GM19468 (cell line): ENCODE results near the gene KHSRP.
"Not testable (repeated sequence)": the region's sequence is repeated elsewhere in the genome, so short reads cannot be mapped to it uniquely, and the experiment has no call there.

Experiments
- ATAC-seq: cut with Tn5 transposase; IDR thresholded peaks from one replicate; pipeline ENCODE4 v1.9.1; 2021; ENCODE audit warnings: mild to moderate bottlenecking, moderate library complexity, moderate number of reproducible peaks; ENCODE audit not compliant: unreplicated experiment; ENCODE audit errors: extremely low read depth

KHSRP gene

DNA sequence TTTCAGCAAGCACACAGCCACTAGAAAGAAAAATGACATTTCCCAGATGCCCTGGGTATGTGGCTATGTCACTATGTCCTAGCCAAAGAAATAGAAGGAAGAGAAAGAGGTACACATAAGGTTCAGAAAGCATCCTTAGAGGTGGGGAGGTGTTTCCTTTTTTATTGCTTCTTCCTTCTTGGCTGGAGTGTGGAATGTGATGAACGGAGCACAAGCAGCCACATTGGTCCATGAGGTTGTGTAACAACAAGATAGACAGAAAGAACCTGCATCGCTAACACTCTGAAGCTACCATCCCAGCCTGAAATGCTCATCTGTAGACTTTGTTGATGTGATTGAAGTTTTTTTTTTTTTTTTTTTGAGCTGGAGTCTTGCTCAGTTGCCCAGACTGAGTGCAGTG, 28.3 kb upstream of the KHSRP start:
- ATAC-seq = no peak

DNA sequence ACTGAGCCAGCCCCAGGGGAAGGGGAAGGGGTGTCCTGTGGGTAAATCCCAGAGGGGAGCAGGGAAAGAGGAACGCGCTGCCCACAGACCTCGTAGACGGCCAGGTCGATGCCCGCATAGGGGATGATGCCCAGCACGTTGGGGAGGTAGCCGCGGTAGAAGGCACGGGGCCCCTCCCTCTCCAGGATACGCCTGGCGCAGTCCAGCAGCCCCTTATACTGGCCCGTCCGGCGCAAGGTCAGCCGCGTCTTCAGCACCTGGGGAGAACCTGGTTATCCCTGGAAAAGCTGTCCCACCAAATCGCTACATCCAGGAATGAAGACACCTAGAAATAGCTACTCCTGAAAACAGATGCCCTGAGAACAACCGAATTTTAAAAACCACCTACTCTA, 27.6 kb upstream of the KHSRP start:
- no peak for ATAC-seq

DNA sequence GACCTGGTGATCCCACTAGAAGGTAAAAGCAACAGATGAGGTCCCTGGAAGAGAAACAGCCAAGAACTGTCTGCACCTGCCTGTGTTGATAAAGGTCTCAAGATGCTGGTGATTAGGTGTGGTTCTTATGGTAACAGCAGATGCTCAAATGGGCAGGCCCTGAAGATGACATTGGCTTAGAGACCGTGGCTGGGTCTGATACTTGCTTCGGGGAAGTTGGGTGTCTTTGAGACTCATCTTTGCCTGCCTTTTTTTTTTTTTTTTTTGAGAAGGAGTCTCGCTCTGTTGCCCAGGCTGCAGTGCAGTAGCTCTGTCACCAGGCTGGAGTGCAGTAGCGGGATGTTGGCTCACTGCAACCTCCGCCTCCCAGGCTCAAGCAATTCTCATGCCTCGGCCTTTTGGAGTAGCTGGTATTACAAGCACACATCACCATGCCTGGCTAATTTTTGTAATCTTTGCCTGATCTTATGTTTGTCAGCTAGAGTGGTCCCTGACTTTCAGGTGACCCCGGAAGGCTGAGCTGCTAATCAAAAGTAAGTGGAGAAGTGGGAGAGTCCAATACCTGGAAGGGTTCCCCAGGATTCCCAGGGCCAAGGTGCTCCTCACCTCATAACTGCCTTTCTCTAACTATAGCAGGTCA, 27.1 kb upstream of the KHSRP start:
- ATAC-seq = no peak

DNA sequence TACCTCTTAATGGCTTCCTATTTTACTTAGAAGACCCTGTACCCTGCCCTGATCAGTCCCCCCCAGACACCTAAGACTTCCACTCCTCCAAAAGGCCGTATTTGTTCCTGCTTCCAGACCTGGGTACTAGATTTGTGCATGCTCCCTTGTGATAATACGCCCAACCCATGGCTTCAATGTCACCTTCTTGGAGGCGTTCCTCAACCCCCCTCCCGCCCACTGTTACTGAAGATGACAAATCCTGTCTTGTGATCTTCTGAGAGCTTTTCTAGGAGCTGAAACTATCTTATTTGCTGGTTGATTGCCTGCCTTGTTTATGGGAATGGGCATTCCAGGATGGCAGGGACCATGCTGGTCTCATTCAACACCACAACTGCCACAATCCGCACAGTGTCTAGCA, 25.6 kb upstream of the KHSRP start:
- ATAC-seq = no peak

DNA sequence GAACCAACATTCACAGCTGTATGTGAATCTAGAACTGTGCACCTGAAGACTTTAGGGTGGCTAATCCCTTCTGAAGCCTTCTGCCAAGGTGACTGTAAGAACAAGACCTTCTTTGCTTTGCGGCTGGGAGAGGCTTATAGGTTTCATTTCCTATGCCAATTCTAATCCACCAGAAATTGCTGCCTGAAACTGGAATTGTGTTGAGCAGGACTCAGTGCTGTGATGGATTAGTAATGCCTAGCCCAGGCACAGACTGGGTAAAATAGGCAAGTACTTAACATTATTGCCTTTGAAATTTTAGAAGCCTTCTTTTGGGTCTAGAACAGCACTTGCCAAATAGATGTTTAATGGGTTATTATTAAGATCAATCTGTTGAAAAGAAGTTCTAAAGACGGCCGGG, 23.4 kb upstream of the KHSRP start:
- no peak for ATAC-seq

DNA sequence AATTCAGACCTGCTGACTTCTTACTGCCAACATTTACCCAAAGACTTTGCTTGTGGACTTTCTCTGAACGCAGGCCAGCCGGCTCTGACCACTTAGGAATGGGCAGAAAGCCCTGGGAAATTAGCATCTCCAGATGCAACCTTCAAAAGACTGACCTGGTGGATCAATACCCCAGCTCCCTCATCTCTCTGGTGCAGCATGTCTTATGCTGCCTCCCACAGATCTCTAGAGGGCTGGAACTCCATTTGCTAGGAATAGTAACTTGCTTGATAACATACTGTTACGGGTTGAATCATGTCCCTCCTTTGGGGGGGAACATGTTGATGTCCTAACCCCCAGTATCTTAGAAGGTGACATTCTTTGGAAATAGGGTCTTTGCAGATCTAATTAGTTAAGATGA, 21.8 kb upstream of the KHSRP start:
- ATAC-seq = no peak

DNA sequence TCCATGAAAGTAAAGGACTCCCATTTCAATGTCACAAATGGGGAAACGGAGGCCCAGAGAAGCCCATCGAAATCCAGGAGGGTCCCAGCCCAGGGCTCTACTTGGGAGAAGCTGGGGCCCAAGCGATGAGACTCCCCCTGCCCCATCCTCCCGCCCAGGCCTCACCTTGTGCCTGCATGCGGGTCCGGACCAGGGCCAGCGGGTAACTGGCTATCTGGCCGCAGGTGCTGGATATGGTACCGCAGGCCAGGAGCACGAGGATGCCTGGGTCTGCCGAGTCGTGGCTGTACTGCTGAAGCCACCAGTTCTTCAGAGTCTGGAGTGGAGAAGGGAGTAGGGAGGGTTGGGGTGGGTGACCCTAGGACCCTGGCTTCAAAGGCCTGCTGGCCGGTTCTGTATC, 19.4 kb upstream of the KHSRP start:
- no peak for ATAC-seq

DNA sequence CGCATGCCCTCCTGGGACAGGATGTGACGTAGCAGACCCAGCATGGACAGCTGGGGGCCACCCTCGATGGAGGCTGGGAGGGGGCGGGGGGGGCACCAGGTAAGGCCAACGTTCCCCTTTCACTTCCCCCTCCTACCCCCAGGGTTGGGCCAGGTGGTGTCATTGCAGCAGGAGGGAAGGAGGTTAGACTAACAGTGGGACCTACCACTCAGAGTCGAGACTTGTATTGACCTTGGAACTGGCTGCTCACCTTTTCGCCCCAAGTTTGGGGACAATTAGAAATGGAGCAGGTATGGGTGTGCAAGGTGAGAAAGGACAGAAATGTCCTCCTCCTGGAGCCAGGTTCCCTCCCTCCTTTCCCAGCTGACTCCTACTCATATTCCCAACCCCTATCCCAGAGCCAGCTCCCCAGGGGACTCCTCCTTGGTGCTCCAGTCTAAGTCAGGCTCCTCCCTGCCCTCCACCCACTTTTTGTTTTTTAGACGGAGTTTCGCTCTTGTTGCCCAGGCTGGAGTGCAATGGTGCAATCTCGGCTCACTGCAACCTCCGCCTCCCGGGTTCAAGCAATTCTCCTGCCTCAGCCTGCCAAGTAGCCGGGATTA, 17.6 kb upstream of the KHSRP start:
- no peak for ATAC-seq

DNA sequence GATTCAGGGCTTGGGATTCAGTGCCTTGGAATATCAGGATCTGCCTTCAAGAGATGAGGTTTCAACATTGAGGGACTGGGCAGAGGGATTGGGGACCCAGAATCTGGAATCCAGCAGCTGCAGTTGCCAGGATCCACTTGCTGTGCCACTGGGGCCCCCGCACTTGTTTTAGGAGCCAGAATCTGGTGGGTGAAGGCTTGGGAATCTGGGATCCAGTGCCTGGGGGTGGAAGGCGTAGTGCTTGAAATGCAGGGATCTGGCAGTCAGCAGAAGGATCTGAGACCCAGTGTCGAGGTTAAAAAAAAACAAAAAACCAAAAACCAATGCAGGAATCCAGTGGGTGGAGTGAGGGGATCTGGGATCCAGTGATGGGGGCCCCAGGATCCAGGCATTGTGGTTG, 16.3 kb upstream of the KHSRP start:
- ATAC-seq = no peak

DNA sequence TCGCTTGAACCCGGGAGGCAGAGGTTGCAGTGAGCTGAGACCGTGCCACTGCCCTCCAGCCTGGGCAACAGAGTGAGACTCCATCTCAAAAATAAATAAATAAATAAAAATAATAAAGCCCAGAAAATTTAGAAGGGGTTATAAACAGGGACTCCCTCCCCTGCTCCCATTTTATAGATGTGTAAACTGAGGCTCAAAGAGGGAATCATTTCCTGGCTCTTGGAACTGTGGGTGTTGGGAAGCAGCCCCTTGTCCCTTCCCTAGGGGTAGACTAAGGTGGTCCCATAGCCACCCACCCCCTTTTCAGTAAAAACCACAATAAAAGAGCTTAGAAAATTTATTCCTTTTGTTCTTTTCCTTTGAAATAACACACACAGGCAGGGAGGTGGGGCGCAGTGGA, 15.1 kb upstream of the KHSRP start:
- no peak for ATAC-seq

DNA sequence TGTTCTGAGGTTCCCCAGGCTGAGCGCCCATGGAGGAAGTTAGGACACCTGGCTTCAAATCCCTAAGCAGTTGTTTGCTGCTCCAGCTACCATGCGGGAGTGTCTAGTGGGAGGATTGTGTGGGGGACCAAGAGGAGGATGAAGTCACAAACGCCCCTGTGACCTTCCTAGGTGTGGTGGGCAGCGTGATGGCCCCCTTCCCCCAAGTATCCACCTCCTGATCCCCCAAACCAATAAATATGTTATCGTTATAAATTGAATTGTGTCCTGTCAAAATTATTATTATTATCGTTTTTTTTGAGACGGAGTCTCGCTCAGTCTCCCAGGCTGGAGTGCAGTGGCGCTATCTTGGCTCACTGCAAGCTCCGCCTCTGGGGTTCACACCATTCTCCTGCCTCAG, 9.1 kb upstream of the KHSRP start, which contains the start of gene SLC25A41:
Gene SLC25A41, minus strand, starts transcription at position 101 of the 400 bp plus-strand sequence. Its CDS starts 70 bp downstream, at position 31.
- ATAC-seq = no peak

DNA sequence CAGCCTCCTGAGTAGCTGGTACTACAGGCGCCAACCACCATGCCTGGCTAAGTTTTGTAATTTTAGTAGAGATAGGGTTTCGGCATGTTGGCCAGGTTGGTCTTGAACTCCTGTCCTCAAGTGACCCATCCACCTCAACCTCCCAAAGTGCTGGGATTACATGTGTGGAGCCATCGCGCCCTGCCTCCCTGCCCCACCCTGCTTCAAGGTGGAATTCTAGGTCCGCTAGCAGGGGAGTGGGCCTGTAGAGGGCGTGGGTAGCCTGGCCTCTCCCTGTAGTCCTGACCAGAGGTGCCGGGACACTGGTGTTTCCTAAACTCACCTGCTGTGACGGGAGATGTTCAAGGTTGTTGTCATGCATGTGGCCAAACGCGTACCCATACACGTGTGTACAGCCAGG, 8.6 kb upstream of the KHSRP start:
- no peak for ATAC-seq

DNA sequence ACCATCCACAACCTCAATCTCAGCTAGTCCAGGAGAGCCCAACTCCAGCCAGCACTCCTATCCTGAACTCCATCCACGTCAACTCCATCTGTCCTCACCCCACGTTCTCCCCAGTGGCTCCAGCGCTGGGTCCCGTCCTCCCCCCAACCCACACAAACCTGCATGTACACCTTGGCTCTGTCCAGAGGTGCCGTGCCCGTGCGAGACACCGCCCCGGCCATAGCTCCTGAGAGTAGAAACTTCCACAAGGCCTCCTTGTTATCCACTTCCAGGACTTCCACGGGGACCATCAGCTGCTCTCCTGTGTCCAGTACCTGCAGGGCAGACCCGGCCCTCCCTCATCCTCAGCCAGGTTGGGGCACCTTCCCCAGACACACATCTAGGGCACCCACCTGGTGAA, 7.3 kb upstream of the KHSRP start:
- no peak for ATAC-seq

DNA sequence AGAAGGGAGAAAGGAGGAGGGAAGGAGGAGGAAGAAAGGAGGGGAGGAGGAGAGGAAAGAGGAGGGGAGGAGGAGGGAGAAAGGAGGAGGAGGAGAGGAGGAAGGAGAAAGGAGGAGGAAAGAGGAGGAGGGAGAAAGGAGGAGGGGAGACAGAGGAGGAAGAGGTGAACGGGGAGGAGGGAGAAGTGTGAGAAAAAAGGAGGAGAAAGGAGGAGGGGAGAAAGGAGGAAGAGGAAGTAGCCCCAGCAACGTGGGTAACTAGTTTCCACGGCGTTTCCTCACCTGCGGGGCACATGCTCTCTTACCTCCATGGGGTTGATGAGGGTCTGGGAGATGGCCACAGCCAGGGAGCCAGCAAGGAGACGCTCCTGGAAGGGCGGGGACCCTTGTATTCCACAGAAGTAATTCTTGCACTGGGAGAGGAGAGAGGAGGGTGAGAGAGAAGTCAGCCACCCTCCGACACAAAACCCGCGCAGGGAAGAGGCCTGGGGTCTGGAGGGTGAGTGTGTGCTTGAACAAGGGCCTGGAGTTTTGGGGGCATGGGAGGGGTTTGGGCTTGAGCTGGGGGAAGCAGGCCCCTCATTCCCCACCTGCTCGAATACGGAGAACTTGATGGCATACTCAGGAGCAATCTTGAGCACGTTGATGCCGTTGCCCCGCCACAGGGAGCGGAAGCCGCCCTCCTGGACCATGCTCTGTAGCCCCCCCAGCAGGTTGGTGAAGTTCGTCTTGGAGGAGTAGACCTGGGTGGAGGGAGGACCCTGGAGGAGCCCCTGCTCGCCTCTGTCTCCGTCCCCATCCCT, 5.0 kb upstream of the KHSRP start:
- ATAC-seq = no peak

DNA sequence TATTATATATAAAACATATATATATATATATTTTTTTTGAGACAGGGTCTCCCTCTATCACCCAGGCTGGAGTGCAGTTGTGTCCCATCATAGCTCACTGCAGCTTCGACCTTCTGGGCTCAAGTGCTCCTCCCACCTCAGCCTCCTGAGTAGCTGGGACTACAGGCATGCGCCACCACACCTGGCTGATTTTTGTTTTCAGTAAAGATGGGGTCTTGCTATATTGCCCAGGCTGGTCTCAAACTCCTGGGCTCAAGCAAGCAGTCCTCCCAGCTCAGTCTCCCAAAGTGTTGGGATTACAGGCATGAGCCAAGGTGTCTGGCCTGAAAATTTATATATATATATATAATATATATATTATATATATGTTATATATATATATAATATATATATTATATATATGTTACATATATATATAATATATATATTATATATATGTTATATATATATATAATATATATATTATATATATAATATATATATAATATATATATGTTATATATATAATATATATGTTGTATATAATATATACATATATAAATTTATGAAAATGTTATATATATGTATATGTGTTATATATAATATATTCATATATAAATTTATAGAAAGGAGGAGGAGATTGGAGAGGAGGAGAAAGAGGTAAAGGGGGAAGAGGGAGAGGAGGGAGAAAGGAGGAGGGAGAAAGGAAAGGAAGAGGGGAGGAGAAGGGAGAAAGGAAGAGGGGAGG, 4.2 kb upstream of the KHSRP start:
- ATAC-seq = not testable (repeated sequence)

DNA sequence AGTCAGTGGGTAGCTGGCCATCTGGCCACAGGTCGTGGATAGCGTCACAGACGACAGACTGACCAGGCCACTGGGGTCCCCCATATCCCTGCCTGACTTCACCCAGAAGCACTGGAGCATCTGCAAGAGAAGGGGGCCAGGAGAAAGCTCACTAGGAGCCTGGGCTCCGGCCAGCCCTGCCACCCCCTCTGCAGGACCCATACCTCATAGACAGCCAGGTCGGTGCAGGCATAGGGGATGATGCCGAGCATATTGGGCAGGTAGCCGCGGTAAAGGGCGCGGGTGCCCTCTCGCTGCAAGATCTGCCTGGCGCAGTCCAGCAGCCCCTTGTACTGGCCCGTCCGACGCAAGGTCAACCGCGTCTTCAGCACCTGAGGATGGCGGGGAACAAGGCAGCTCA, 2.5 kb upstream of the KHSRP start:
- no peak for ATAC-seq

DNA sequence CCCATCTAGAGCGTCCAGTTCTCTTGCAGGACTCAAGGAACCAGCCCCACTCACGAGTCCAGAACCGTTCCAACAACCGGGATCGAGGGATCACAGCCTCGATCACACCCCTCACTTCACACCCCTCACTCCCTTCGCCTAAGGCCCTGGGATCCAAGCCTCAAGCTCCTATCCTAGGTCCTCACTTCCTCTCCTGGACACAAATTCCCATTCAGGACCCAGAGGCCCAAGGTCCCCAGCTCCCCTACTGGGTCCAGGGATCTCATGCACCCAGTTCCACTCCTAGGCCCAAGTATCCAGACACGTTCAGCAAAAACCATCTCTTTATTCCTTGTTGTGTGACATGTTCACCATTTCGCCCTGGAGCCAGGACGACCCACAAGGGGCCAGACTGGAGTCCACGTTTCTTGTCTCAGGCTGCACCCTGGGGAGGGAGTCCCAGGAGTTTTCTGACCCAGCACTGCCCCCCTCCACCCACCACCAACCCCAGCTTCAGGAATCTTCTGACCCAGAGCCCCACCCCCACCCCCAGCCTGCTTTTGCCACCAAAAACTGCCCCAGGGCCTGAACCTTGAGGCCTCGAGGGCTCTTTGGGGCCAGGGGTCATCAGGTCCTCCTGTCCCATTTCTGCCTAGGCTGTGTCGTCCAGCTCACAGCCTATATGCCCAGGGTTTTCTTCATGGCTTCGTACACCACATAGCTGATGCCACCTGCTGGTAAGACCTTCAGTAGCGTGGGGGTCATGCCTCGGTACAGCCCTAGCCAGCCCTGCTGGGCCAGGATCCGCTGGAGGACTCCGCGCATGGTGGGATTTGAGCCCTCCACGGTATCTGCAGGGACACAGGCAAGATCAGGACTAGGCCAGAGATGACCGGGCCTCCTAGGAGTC, 1.4 kb upstream of the KHSRP start:
- no peak for ATAC-seq

DNA sequence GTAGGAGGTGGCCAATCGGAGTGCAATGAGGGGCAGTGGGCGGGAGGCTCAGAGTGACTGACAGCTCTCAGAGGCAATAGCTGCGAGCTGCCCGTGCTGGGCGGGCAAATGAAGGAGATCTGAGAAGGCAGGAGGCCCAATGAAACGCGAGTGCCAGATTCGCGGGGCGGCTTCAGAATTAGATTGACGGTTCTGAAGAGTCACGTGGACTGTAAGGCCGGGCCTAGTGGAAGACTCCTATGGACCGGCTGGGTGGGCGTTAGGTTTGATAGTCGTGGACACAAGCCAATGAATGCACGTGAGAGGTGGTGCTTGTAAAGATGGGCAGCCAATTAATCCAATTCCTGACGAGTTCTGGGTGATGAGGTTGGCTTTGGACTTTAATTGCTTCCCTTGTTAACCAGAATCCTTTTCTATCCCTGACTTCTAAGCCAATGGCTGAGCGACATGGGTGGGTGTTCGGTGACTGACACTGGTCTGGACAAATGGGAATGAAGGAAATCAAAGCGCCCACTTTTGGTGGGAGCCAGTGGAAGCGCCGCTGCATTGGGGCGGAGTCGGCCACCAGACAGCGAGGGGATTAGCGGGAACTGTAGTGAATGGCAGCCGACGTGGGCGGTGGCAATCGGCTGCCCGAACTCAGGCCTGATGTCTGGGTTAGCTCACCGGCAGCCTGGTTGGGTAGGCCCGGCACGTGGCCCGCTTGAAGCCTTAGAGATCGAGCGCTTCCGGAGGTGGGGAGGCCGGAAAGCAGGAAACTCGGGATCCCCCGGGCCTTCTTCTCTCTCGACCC, 524 bp upstream of the KHSRP start:
- ATAC-seq = peak; percentile 72
